ENCODE data around the gene SAMD11. TPM values are rescaled to one million over a fixed set of nuclear protein-coding genes. Genes with fewer than 3 reads are reported as not detected.

The SAMD11 gene
- total and polyA plus RNA-seq, 2 of the 8 experiments (the other 6 are each of a cell fraction or from before 2014, with no cell fraction given): 0.18 to 0.30 TPM

GRCh38 chr1:951364-951763 lies 27.6 kb downstream of the SAMD11 start (continued):
- TF ChIP-seq, protein P1, sequence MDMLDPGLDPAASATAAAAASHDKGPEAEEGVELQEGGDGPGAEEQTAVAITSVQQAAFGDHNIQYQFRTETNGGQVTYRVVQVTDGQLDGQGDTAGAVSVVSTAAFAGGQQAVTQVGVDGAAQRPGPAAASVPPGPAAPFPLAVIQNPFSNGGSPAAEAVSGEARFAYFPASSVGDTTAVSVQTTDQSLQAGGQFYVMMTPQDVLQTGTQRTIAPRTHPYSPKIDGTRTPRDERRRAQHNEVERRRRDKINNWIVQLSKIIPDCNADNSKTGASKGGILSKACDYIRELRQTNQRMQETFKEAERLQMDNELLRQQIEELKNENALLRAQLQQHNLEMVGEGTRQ (IDR thresholded peaks at IDR 0.05; ENCODE audit: low read length): no peak
- TF ChIP-seq CTBP2 (IDR thresholded peaks at IDR 0.05; ENCODE audit: borderline replicate concordance, insufficient read depth, insufficient read length, low read length): no peak
- no peak for TF ChIP-seq SIN3A (conservative IDR thresholded peaks at IDR 0.05 in 1 of 2, IDR thresholded peaks at IDR 0.05 in 1 of 2; ENCODE audit: low read depth in 1 of 2, low read length in 2 of 2)
- TF ChIP-seq SP1 (IDR thresholded peaks at IDR 0.05; ENCODE audit: low read depth, low read length): no peak
- no peak for TF ChIP-seq SAP30 (IDR thresholded peaks at IDR 0.05; ENCODE audit: insufficient read depth, insufficient replicate concordance, low read length)
- TF ChIP-seq, protein P2, sequence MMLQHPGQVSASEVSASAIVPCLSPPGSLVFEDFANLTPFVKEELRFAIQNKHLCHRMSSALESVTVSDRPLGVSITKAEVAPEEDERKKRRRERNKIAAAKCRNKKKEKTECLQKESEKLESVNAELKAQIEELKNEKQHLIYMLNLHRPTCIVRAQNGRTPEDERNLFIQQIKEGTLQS (IDR thresholded peaks at IDR 0.05; ENCODE audit: insufficient read depth, low read depth, low read length): no peak
- TF ChIP-seq ASH2L (IDR thresholded peaks at IDR 0.05; ENCODE audit: low read length): no peak
- no peak for TF ChIP-seq CBX5 (IDR thresholded peaks at IDR 0.05; ENCODE audit: low read depth, low read length)
- TF ChIP-seq SUZ12 (IDR thresholded peaks at IDR 0.05; ENCODE audit: low read length): no peak
- peak in 2 of 3 experiments; percentile 64 to 67; a peak in 3 of 4 replicates for TF ChIP-seq CTCF (IDR thresholded peaks at IDR 0.05; ENCODE audit: control extremely low read depth in 1 of 3, insufficient read depth in 1 of 3, low read depth in 1 of 3, low read length in 3 of 3)
- no peak for TF ChIP-seq YY1 (IDR thresholded peaks at IDR 0.05; ENCODE audit: low read depth, low read length)
- no peak for TF ChIP-seq FOSL1 (IDR thresholded peaks at IDR 0.05; ENCODE audit: insufficient read depth, low read depth, low read length)
- peak; percentile 79 for TF ChIP-seq E2F6 (IDR thresholded peaks at IDR 0.05)
- TF ChIP-seq CHD2 (IDR thresholded peaks at IDR 0.05; ENCODE audit: low read length): no peak
- TF ChIP-seq PHF8 (conservative IDR thresholded peaks at IDR 0.05; ENCODE audit: low read depth, low read length): no peak
- no peak for TF ChIP-seq RFX5 (IDR thresholded peaks at IDR 0.05; ENCODE audit: borderline replicate concordance, low read depth, low read length)
- no peak for TF ChIP-seq BACH1 (IDR thresholded peaks at IDR 0.05; ENCODE audit: low read length)
- TF ChIP-seq RXRA (IDR thresholded peaks at IDR 0.05; ENCODE audit: insufficient read depth, low read depth, low read length): no peak
- TF ChIP-seq TEAD4 (IDR thresholded peaks at IDR 0.05; ENCODE audit: low read depth, low read length): no peak
- TF ChIP-seq HDAC2 (IDR thresholded peaks at IDR 0.05; ENCODE audit: borderline replicate concordance in 1 of 2, low read depth in 2 of 2, low read length in 2 of 2): no peak
